Osteoblast (primary cell): ENCODE measurements around the gene EMP2. TPM values are rescaled to one million over a fixed set of nuclear protein-coding genes. Genes with fewer than 3 reads are reported as not detected.

Source experiments
- DNase-seq: peaks from one replicate; pipeline ENCODE4 v3.0.0; 2011; ENCODE audit warnings: low spot score, mixed read lengths; ENCODE audit not compliant: insufficient read length; ENCODE audit errors: missing footprints
- H2AFZ ChIP-seq: 2 replicates; pipeline ENCODE4 v1.6.0; 2011; ENCODE audit warnings: mild to moderate bottlenecking, low read length
- H3K27ac ChIP-seq: 2 replicates; pipeline ENCODE4 v1.5.1; 2011; ENCODE audit warnings: mild to moderate bottlenecking, low read depth, low read length, moderate library complexity
- H3K27me3 ChIP-seq: 2 replicates; pipeline ENCODE4 v1.6.0; 2012; ENCODE audit warnings: mild to moderate bottlenecking, control low read depth, inconsistent platforms, low read length, moderate library complexity; ENCODE audit not compliant: insufficient read depth
- H3K36me3 ChIP-seq: 2 replicates; pipeline ENCODE4 v1.5.1; 2011; ENCODE audit warnings: mild to moderate bottlenecking, low read length, control low read depth, moderate library complexity; ENCODE audit not compliant: insufficient read depth
- H3K4me1 ChIP-seq: 2 replicates; pipeline ENCODE4 v1.5.1; 2011; ENCODE audit warnings: mild to moderate bottlenecking, low read length, control low read depth, moderate library complexity; ENCODE audit not compliant: insufficient read depth
- H3K4me2 ChIP-seq: 2 replicates; pipeline ENCODE4 v1.6.0; 2011; ENCODE audit warnings: mild to moderate bottlenecking, low read length; ENCODE audit not compliant: insufficient read depth
- H3K4me3 ChIP-seq: fragments of 200-600 bp; sonication (generic); 3 replicates; pipeline ENCODE4 v1.5.1; 2012; ENCODE audit warnings: mild to moderate bottlenecking, low read length, inconsistent platforms; ENCODE audit not compliant: insufficient read depth
- H3K79me2 ChIP-seq: 2 replicates; pipeline ENCODE4 v1.6.0; 2012; ENCODE audit warnings: mild to moderate bottlenecking, low read length, control low read depth, inconsistent platforms; ENCODE audit not compliant: insufficient read depth
- H3K9me3 ChIP-seq: 2 replicates; pipeline ENCODE4 v1.5.1; 2011; ENCODE audit warnings: low read depth, low read length, control low read depth
- H4K20me1 ChIP-seq: 2 replicates; pipeline ENCODE4 v1.6.0; 2012; ENCODE audit warnings: mild to moderate bottlenecking, low read length, control low read depth; ENCODE audit not compliant: insufficient read depth
- total RNA-seq: library from RNA; depleted of rRNA; stranded (reverse); fragments of >200 nt; gene quantifications from 2 replicates; pipeline ENCODE4 v1.2.3, GENCODE V29; 2012
- TF ChIP-seq, protein P1 (sequence below): IDR thresholded peaks from 2 replicates; pipeline ENCODE4 v1.5.1; 2011; ENCODE audit warnings: mild to moderate bottlenecking, low read depth, low read length, moderate library complexity; ENCODE audit errors: extremely low read depth

The EMP2 gene
- total RNA-seq, 1 donor = 31.8 TPM

DNA sequence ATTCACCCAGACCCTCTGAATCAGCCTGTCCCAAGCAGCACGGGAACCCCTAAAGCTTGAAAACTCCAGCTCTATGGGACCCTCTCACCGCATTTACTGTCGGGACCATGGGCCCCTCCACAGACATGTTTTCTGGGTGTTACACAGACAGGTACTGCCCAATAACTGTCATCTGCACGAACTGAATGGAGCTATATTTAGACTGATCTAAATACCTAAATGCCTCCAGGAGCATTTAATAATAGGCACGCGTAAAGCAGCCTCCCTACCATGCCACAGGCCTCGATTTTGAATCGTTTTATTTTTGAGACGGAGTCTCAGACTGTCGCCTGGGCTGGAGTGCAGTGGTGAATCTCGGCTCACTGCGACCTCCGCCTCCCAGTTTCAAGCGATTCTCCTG lies 49.7 kb downstream of the EMP2 start:
- DNase-seq = no peak
- no peaks in the 10 kb centered on the region for H3K27me3 ChIP-seq
- H3K36me3 ChIP-seq = peaks cover 16% of the 10 kb centered on the region
- no peak overlapping the region for H3K27ac ChIP-seq
- H3K4me3 ChIP-seq = no peak overlapping the region
- H3K79me2 ChIP-seq = no peaks in the 10 kb centered on the region
- H4K20me1 ChIP-seq = peaks cover 2% of the 10 kb centered on the region
- no peak overlapping the region for H3K4me2 ChIP-seq
- no peaks in the 10 kb centered on the region for H3K9me3 ChIP-seq
- H2AFZ ChIP-seq = no peak overlapping the region
- TF ChIP-seq, protein P1, sequence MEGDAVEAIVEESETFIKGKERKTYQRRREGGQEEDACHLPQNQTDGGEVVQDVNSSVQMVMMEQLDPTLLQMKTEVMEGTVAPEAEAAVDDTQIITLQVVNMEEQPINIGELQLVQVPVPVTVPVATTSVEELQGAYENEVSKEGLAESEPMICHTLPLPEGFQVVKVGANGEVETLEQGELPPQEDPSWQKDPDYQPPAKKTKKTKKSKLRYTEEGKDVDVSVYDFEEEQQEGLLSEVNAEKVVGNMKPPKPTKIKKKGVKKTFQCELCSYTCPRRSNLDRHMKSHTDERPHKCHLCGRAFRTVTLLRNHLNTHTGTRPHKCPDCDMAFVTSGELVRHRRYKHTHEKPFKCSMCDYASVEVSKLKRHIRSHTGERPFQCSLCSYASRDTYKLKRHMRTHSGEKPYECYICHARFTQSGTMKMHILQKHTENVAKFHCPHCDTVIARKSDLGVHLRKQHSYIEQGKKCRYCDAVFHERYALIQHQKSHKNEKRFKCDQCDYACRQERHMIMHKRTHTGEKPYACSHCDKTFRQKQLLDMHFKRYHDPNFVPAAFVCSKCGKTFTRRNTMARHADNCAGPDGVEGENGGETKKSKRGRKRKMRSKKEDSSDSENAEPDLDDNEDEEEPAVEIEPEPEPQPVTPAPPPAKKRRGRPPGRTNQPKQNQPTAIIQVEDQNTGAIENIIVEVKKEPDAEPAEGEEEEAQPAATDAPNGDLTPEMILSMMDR = no peak
- H3K4me1 ChIP-seq = no peaks in the 10 kb centered on the region

DNA sequence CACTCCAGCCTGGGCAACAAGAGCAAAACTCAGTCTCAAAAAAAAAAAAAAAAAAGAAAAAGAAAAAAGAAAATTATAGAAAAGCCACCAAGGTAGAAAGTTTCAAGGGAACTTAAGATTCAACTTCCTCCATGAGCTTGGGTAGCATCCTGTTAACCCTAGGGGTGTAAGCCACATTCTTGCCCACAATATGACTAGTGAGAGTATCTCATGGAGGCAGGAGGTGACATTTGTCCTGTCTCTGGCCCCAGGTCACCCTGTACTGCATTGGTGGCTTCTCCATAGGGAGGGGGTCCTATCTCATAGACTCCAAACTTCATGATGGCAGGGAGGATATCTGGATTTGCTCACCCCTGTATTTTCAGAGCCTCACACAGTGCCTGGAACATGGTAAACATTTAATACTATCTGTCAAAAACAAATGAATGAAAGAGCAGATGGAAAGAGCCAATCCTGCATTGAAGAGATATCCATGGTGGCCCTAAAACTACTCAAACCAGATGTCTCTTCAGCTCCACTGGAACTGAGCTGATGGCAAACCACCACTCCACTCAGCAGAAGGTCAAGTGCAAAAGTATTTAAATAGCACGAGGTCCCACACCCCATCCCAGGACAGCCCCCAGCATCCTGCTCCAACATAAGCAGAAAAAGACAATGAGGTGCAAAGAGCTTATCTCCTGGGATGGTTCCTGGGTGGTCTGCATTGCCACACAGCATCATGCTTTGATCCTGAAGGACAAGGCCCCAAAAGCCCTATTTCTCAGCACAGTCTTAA lies 50.3 kb downstream of the EMP2 start:
- H3K36me3 ChIP-seq = peaks cover 14% of the 10 kb centered on the region
- H3K9me3 ChIP-seq = no peaks in the 10 kb centered on the region
- H3K27ac ChIP-seq = no peak overlapping the region
- no peak overlapping the region for H3K4me2 ChIP-seq
- peaks cover 2% of the 10 kb centered on the region for H4K20me1 ChIP-seq
- no peaks in the 10 kb centered on the region for H3K4me1 ChIP-seq
- no peak overlapping the region for H3K4me3 ChIP-seq
- DNase-seq = no peak
- TF ChIP-seq, protein P1 = no peak
- H2AFZ ChIP-seq = no peak overlapping the region
- H3K27me3 ChIP-seq = no peaks in the 10 kb centered on the region
- no peaks in the 10 kb centered on the region for H3K79me2 ChIP-seq

- DNase-seq = no peak
- Histone ChIP-seq H3K4me1 (no peaks in the 10 kb centered on the region), H3K4me3 (no peak overlapping the region), H3K27me3 (no peaks in the 10 kb centered on the region), H2AFZ (no peak overlapping the region), H3K9me3 (no peaks in the 10 kb centered on the region), H3K4me2 (no peak overlapping the region), H3K36me3 (peaks cover 19% of the 10 kb centered on the region), H3K27ac (no peak overlapping the region), H3K79me2 (no peaks in the 10 kb centered on the region), H4K20me1 (peaks cover 2% of the 10 kb centered on the region)
- TF ChIP-seq, protein P1 = no peak
Measured at GRCh38 chr16:10528635-10529034, 51.8 kb downstream of the EMP2 start.

DNA sequence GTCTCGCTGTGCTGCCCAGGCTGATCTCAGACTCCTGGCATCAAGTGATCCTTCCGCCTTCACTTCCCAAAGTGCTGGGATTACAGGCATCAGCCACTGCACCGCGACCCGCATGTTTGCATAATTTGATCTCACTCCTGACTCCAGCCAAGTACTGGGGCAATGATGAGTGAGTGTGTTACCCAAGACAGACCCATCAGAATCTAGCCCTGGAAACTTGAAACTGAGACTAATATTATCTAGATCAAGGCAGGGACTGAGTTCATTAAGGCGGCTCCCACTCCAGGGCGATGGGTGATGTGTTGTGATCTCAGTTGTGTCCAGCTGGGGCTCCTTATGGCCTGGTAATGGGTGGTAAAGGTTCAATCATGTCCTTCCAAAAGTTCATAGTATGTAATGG lies 53.4 kb downstream of the EMP2 start:
- no peaks in the 10 kb centered on the region for H3K9me3 ChIP-seq
- H2AFZ ChIP-seq = no peak overlapping the region
- H3K27ac ChIP-seq = no peak overlapping the region
- H3K36me3 ChIP-seq = peaks cover 10% of the 10 kb centered on the region
- TF ChIP-seq, protein P1 = no peak
- H3K79me2 ChIP-seq = no peaks in the 10 kb centered on the region
- H4K20me1 ChIP-seq = no peaks in the 10 kb centered on the region
- DNase-seq = no peak
- H3K4me1 ChIP-seq = no peaks in the 10 kb centered on the region
- no peak overlapping the region for H3K4me3 ChIP-seq
- no peak overlapping the region for H3K4me2 ChIP-seq
- H3K27me3 ChIP-seq = no peaks in the 10 kb centered on the region
